ENCODE data around the gene DPCD. TPM values are rescaled to one million over a fixed set of nuclear protein-coding genes. Genes with fewer than 3 reads are reported as not detected.
A peak's percentile ranks its signal among the peaks of the same experiment; 100 is the strongest.
"Not testable (repeated sequence)": the region's sequence is repeated elsewhere in the genome, so short reads cannot be mapped to it uniquely, and the experiment has no call there.

The DPCD gene
- total RNA-seq, 2 experiments from 2014 or later = 9.1 to 10.3 TPM

GRCh38 chr10:101580486-101581399, 7.4 kb upstream of the DPCD start:
- BruUV-seq (replicated peaks) = no TSS peak
- Histone ChIP-seq H3K4me2 (ENCODE audit: low read length) (no peak overlapping the region), H3K4me1 (ENCODE audit: insufficient read depth, low read length, poor library complexity, severe bottlenecking) (no peaks in the 10 kb centered on the region), H4K20me1 (ENCODE audit: insufficient read depth, low read length) (no peaks in the 10 kb centered on the region), H3K9me3 (ENCODE audit: low read length) (no peaks in the 10 kb centered on the region), H3K9me2 (ENCODE audit: insufficient read depth, low read length) (no peaks in the 10 kb centered on the region), H3K36me3 (ENCODE audit: insufficient read depth, low read length) (0 out of 2 replicates have a peak, but pooled peaks cover 3% of the 10 kb centered on the region), H2AFZ (ENCODE audit: low read length) (no peak overlapping the region), H3K27ac (ENCODE audit: low read depth, low read length, poor library complexity, severe bottlenecking) (no peak overlapping the region), H3K4me3 (ENCODE audit: low read depth, low read length, poor library complexity, severe bottlenecking) (no peak overlapping the region), H3K79me2 (ENCODE audit: insufficient read depth, low read depth, low read length) (no peaks in the 10 kb centered on the region)
- TF ChIP-seq EZH2phosphoT487 (IDR thresholded peaks at IDR 0.05; ENCODE audit: borderline replicate concordance, low read depth, low read length) = no peak
- no peak for TF ChIP-seq CTCF (conservative IDR thresholded peaks at IDR 0.05; ENCODE audit: low read length)
- intact Hi-C loops (cut with micrococcal nuclease; ENCODE audit: unreplicated experiment) = no loop called here
- ChIA-PET POLR2A (interaction anchor here (1.1 kb wide), 1 partner anchor 10 kb away, joined by 3 read pairs; no protein-coding TSS in a partner anchor), CTCF (ENCODE audit: unreplicated experiment) (interaction anchor here (1.2 kb wide), 1 partner anchor 10 kb away, joined by 5 read pairs; no protein-coding TSS in a partner anchor)
- no peak for DNase-seq (ENCODE audit: low spot score)

GRCh38 chr10:101585841-101586240, 2.3 kb upstream of the DPCD start:
- ChIA-PET POLR2A (no interaction called here), CTCF (ENCODE audit: unreplicated experiment) (no interaction called here)
- DNase-seq (ENCODE audit: low spot score) = no peak
- Histone ChIP-seq H3K4me1 (ENCODE audit: insufficient read depth, low read length, poor library complexity, severe bottlenecking) (peaks cover 15% of the 10 kb centered on the region), H3K27ac (ENCODE audit: low read depth, low read length, poor library complexity, severe bottlenecking) (no peak overlapping the region), H3K79me2 (ENCODE audit: insufficient read depth, low read depth, low read length) (no peaks in the 10 kb centered on the region), H3K4me2 (ENCODE audit: low read length) (no peak overlapping the region), H3K4me3 (ENCODE audit: low read depth, low read length, poor library complexity, severe bottlenecking) (no peak overlapping the region), H3K36me3 (ENCODE audit: insufficient read depth, low read length) (no peaks in the 10 kb centered on the region), H3K9me2 (ENCODE audit: insufficient read depth, low read length) (no peaks in the 10 kb centered on the region), H4K20me1 (ENCODE audit: insufficient read depth, low read length) (no peaks in the 10 kb centered on the region), H2AFZ (ENCODE audit: low read length) (no peak overlapping the region), H3K9me3 (ENCODE audit: low read length) (no peaks in the 10 kb centered on the region)
- no TSS peak for BruUV-seq (replicated peaks)
- TF ChIP-seq CTCF (conservative IDR thresholded peaks at IDR 0.05; ENCODE audit: low read length) (no peak), EZH2phosphoT487 (IDR thresholded peaks at IDR 0.05; ENCODE audit: borderline replicate concordance, low read depth, low read length) (no peak)
- intact Hi-C loops (cut with micrococcal nuclease; ENCODE audit: unreplicated experiment) = no loop called here

GRCh38 chr10:101588879-101589278, 758 bp downstream of the DPCD start:
- intact Hi-C loops (cut with micrococcal nuclease; ENCODE audit: unreplicated experiment) = no loop called here
- Histone ChIP-seq H3K9me2 (ENCODE audit: insufficient read depth, low read length) (no peaks in the 10 kb centered on the region), H3K9me3 (ENCODE audit: low read length) (no peaks in the 10 kb centered on the region), H3K27ac (ENCODE audit: low read depth, low read length, poor library complexity, severe bottlenecking) (no peak overlapping the region), H2AFZ (ENCODE audit: low read length) (peak overlapping the region; percentile 94; the same call in 1 of the 2 replicates), H3K4me1 (ENCODE audit: insufficient read depth, low read length, poor library complexity, severe bottlenecking) (peaks cover 21% of the 10 kb centered on the region), H3K36me3 (ENCODE audit: insufficient read depth, low read length) (no peaks in the 10 kb centered on the region), H3K4me3 (ENCODE audit: low read depth, low read length, poor library complexity, severe bottlenecking) (peak overlapping the region; percentile 83), H3K4me2 (ENCODE audit: low read length) (peak overlapping the region; percentile 93), H3K79me2 (ENCODE audit: insufficient read depth, low read depth, low read length) (no peaks in the 10 kb centered on the region), H4K20me1 (ENCODE audit: insufficient read depth, low read length) (no peaks in the 10 kb centered on the region)
- BruUV-seq (replicated peaks) = no TSS peak
- no peak for DNase-seq (ENCODE audit: low spot score)
- ChIA-PET CTCF (ENCODE audit: unreplicated experiment) (no interaction called here), POLR2A (no interaction called here)
- TF ChIP-seq CTCF (conservative IDR thresholded peaks at IDR 0.05; ENCODE audit: low read length) (no peak), EZH2phosphoT487 (IDR thresholded peaks at IDR 0.05; ENCODE audit: borderline replicate concordance, low read depth, low read length) (no peak)

- H3K9me2 ChIP-seq (ENCODE audit: insufficient read depth, low read length); H3K27ac ChIP-seq (ENCODE audit: low read depth, low read length, poor library complexity, severe bottlenecking); CTCF ChIA-PET (ENCODE audit: unreplicated experiment); H3K9me3 ChIP-seq (ENCODE audit: low read length); BruUV-seq (replicated peaks); H3K79me2 ChIP-seq (ENCODE audit: insufficient read depth, low read depth, low read length); H4K20me1 ChIP-seq (ENCODE audit: insufficient read depth, low read length); H3K4me3 ChIP-seq (ENCODE audit: low read depth, low read length, poor library complexity, severe bottlenecking); H3K4me2 ChIP-seq (ENCODE audit: low read length); DNase-seq (ENCODE audit: low spot score); intact Hi-C loops (cut with micrococcal nuclease; ENCODE audit: unreplicated experiment); H3K36me3 ChIP-seq (ENCODE audit: insufficient read depth, low read length); H2AFZ ChIP-seq (ENCODE audit: low read length): not testable (repeated sequence)
- peaks cover 11% of the 10 kb centered on the region for H3K4me1 ChIP-seq (ENCODE audit: insufficient read depth, low read length, poor library complexity, severe bottlenecking)
- POLR2A ChIA-PET = interaction anchor here (0.8 kb wide), 1 partner anchor 642 kb away, joined by 3 read pairs; no protein-coding TSS in a partner anchor
Measured at GRCh38 chr10:101593331-101593730, 5.2 kb downstream of the DPCD start.

Data from OCI-LY7 (cell line).